HG03097 (cell line): ENCODE results near the gene KIF5A.
"Not testable (repeated sequence)": the region's sequence is repeated elsewhere in the genome, so short reads cannot be mapped to it uniquely, and the experiment has no call there.

Source experiments
- ATAC-seq: cut with Tn5 transposase; IDR thresholded peaks from one replicate; pipeline ENCODE4 v1.9.1; 2021; ENCODE audit not compliant: unreplicated experiment, low FRiP score

Gene KIF5A

GRCh38 chr12:57549909-57550640 lies at the start of gene KIF5A:
Gene KIF5A, plus strand, starts transcription at chr12:57550044. Its CDS starts 228 bp downstream, at chr12:57550272.
- ATAC-seq, result no peak

DNA sequence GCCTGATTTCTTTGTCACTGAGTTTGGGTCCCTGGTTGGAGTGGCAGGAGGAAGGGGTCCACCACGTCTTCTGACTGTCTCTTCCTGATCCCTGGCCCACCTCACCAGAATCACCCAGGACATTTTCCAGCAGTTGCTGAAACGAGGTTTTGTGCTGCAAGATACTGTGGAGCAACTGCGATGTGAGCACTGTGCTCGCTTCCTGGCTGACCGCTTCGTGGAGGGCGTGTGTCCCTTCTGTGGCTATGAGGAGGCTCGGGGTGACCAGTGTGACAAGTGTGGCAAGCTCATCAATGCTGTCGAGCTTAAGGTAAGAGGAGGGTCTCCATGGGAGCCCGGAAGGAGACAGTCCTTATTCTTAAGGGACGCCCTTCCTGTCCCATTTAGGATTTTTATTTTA lies 49.6 kb upstream of the KIF5A start:
- ATAC-seq, result no peak

DNA sequence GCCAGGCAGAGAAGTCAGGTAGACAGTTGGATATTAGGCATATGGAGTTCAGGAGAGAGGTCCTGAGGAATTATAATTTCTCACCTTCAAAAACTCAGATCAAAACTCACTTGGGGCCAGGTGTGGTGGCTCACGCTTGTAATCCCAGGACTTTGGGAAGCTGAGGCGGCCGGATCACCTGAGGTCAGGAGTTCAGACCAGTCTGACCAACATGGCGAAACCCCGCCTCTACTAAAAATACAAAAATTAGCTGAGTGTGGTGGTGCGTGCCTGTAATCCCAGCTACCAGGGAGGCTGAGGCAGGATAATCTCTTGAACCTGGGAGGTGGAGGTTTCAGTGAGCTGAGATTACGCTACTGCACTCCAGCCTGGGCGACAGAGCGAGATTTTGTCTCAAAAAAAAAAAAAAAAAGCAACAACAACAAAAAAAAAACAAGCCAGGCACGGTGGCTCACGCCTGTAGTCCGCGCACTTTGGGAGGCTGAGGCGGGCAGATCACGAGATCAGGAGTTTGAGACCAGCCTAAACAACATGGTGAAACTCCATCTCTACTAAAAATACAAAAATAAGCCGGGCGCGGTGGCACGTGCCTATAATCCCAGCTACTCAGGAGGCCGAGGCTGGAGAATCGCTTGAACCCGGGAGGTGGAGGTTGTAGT lies 47.4 kb upstream of the KIF5A start:
- not testable (repeated sequence) for ATAC-seq

DNA sequence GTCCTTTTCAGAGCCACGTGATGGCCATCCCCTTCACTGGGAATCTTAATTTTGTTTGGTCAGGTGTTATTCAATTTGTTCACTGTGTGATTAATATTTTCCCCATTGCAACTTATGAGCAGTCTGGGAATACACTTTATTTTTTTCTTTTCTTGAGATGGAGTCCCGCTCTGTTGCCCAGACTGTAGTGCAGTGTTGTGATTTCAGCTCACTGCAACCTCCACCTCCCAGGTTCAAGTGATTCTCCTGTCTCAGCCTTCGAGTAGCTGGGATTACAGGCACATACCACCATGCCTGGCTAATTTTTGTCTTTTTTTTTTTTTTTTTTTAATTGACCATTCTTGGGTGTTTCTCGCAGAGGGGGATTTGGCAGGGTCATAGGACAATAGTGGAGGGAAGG lies 43.3 kb upstream of the KIF5A start:
- ATAC-seq, result not testable (repeated sequence)

DNA sequence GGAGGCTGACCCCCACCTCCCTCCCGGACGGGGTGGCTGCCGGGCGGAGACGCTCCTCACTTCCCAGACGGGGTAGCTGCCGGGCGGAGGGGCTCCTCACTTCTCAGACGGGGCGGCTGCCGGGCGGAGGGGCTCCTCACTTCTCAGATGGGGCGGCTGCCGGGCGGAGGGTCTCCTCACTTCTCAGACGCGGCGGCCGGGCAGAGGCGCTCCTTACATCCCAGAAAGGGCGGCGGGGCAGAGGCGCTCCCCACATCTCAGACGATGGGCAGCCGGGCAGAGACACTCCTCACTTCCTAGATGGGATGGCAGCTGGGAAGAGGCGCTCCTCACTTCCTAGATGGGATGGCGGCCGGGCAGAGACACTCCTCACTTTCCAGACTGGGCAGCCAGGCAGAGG lies 42.0 kb upstream of the KIF5A start:
- not testable (repeated sequence) for ATAC-seq

- ATAC-seq, result no peak
Measured at GRCh38 chr12:57511161-57511560, 38.7 kb upstream of the KIF5A start.

GRCh38 chr12:57511588-57512325 lies 38.1 kb upstream of the KIF5A start:
- ATAC-seq, result no peak

- ATAC-seq, result no peak
Measured at GRCh38 chr12:57512665-57513064, 37.2 kb upstream of the KIF5A start.

- no peak for ATAC-seq
Measured at GRCh38 chr12:57513266-57513665, 36.6 kb upstream of the KIF5A start.

GRCh38 chr12:57513677-57514076 lies 36.2 kb upstream of the KIF5A start:
- not testable (repeated sequence) for ATAC-seq

DNA sequence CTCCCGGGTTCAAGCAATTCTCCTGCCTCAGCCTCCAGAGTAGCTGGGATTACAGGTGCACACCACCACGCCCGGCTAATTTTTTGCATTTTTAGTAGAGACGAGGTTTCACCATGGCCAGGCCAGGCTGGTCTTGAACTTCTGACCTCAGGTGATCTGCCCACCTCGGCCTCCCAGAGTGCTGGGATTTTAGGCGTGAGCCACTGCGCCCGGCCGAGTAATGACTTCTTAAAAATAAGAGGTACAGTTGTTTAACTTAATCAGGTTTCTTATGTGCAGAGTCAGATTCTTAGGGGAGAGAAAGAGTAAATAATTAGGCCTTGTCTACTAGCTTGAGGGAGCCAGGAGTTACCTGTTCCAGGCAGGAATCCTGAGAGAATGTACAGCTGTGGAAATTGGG lies 35.6 kb upstream of the KIF5A start:
- not testable (repeated sequence) for ATAC-seq

- ATAC-seq, result no peak
Measured at GRCh38 chr12:57514720-57515407, 35.0 kb upstream of the KIF5A start.

DNA sequence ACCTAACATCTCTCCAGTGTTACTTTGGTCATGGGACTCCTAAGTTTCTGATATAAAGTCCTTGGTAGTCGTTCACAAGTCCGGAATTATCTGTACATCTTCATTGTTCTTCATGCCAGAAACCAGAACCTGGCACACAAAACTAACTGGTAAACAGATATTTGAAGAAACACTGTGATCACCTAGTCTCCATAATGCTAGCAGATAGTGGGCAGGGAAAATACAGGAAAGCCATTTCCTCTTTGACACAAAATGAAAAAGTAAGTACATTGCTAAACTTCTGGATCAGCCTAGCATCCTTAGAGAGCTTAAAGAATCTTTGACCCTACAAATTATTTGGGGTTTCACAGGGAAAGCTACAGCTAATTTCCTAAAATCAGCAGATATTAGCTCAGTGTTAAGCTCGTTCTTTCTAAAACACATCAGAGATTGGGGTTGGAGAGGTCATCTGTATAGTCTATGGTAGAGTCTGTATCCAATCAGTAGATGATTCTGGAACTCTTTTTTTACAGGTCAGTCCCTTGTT lies 34.4 kb upstream of the KIF5A start:
- ATAC-seq, result no peak

DNA sequence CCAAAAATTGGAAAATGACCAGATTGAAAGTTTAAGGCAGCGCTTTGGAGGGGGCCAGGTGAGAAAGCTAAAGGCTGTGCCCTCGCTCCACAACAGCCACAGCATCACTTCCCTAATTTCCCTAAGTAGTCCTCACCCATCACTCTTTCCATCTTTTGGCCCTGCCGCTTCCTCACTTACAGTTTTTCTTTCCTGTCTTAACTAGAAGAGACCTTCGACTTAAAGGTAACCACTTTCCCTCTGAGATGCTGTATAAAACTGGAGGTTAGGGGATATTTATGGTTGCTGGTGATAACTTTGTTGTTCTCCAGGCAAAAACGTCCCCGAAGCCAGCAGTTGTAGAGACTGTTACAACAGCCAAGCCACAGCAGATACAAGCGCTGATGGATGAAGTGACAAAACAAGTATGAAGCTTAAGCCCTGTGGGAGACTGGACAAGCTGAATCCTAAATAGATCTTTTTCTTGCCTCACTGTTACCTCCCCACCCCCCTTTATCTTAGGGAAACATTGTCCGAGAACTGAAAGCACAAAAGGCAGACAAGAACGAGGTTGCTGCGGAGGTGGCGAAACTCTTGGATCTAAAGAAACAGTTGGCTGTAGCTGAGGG lies 33.8 kb upstream of the KIF5A start:
- ATAC-seq, result no peak

DNA sequence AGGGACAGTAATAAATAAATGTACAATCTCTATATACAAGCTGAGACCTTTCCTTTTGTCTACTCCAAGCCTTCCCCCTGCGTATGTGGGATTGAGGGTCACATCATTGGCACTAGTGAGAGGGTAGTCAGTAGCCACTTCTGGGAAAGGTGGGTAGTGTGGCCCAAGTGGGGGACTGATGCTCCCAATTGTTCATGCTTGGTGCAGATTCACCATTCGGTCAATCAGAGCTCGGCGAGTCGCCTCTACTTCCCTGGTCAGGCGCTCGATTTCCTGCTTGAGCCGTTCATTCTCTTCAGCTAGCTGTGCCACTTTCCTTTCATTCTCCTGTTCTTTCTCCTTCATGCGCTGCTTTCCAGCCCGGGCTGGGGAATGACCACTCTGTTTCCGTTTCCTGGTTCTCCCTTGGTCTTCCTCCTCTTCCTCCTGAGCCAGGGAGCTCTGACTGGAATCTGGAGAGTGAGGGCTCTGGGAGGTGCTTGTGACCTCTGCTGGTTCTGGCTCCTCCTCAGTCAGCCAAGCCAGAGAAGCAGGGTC lies 33.2 kb upstream of the KIF5A start:
- ATAC-seq, result no peak

GRCh38 chr12:57517187-57517586 lies 32.7 kb upstream of the KIF5A start:
- no peak for ATAC-seq

DNA sequence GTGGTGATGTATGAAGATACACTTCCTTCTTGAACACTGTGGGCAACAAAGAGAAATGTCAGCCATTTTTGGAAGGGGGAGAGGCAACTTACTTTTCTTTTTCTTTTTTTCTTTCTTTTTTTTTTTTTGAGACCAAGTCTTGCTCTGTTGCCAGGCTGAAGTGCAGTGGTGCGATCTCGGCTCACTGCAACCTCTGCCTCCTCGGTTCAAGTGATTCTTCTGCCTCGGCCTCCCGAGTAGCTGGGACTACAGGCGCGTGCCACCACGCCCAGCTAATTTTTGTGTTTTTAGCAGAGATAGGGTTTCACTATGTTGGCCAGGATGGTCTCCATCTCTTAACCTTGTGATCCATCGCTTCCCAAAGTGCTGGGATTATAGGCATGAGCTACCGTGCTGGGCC lies 32.1 kb upstream of the KIF5A start:
- not testable (repeated sequence) for ATAC-seq

DNA sequence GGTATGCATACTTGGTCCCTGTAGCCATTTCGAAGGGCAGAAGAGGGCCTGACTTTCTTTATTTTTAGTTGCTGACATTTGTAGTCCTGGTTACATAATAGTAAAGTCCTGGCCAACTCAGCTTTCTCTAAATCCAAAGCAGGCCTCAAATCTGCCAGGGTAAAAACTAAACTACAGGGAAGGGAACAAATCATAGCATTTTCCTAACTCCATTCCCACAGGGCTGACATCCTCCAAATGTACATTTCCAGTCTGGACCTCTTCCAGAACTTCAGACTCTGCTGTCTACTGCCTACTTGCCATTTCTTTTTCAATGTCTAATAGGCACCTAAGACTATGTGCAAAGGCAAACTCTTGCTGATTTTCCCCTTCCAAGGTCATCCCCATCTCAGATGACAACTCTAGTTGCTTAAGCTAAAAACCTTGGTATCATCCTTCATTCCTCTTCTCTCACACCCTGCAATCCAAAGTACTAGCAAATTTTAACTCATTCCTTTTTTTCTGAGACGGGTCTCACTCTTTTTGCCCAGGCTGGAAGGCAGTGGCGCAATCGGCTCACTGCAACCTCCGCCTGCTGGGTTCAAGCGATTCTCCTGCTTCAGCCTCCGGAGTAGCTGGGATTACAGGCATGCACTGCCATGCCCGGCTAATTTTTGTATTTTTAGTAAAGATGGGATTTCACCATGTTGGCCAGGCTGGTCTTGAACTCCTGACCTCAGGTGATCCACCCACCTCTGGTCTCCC lies 31.5 kb upstream of the KIF5A start:
- no peak for ATAC-seq
